ENCODE data around the gene KLHL2. TPM values are rescaled to one million over a fixed set of nuclear protein-coding genes. Genes with fewer than 3 reads are reported as not detected.

The KLHL2 gene
- total and polyA plus RNA-seq, 2 of the 13 experiments (the other 11 are each of a cell fraction or from before 2014, with no cell fraction given) = 9.2 to 17.6 TPM

GRCh38 chr4:165325732-165326512 lies 118.6 kb downstream of the KLHL2 start (continued):
- TF ChIP-seq, protein P1, sequence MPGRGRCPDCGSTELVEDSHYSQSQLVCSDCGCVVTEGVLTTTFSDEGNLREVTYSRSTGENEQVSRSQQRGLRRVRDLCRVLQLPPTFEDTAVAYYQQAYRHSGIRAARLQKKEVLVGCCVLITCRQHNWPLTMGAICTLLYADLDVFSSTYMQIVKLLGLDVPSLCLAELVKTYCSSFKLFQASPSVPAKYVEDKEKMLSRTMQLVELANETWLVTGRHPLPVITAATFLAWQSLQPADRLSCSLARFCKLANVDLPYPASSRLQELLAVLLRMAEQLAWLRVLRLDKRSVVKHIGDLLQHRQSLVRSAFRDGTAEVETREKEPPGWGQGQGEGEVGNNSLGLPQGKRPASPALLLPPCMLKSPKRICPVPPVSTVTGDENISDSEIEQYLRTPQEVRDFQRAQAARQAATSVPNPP (CRISPR knock-in tag; IDR thresholded peaks at IDR 0.05) = 0 out of 2 replicates have a peak, but pooled peaks have one; percentile 20
- TF ChIP-seq GLI4 (CRISPR knock-in tag; IDR thresholded peaks at IDR 0.05; ENCODE audit: borderline replicate concordance) (no peak), ZNF317 (CRISPR knock-in tag; IDR thresholded peaks at IDR 0.05) (no peak), SP5 (CRISPR knock-in tag; IDR thresholded peaks at IDR 0.05; ENCODE audit: borderline replicate concordance, low read depth) (no peak), ZNF878 (CRISPR knock-in tag; IDR thresholded peaks at IDR 0.05) (no peak), ATF3 (CRISPR knock-in tag; IDR thresholded peaks at IDR 0.05) (0 out of 2 replicates have a peak, but pooled peaks have one; percentile 39), RELA (CRISPR knock-in tag; IDR thresholded peaks at IDR 0.05) (no peak), DMTF1 (CRISPR knock-in tag; IDR thresholded peaks at IDR 0.05) (no peak), AKNA (CRISPR knock-in tag; IDR thresholded peaks at IDR 0.05; ENCODE audit: borderline replicate concordance) (no peak), KMT2B (CRISPR knock-in tag; IDR thresholded peaks at IDR 0.05) (no peak), ATM (IDR thresholded peaks at IDR 0.05; ENCODE audit: borderline replicate concordance) (no peak), CREB1 (IDR thresholded peaks at IDR 0.05) (no peak), CREB1 (CRISPR knock-in tag; IDR thresholded peaks at IDR 0.05) (no peak; the same call in 1 of the 2 replicates), ZNF337 (CRISPR knock-in tag; IDR thresholded peaks at IDR 0.05; ENCODE audit: borderline replicate concordance, low read depth) (no peak)
- TF ChIP-seq, protein P2, sequence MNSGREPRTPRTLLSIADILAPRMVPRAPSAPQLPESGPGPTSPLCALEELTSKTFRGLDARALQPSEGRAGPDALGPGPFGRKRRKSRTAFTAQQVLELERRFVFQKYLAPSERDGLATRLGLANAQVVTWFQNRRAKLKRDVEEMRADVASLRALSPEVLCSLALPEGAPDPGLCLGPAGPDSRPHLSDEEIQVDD (CRISPR knock-in tag; IDR thresholded peaks at IDR 0.05; ENCODE audit: borderline replicate concordance) = no peak
- TF ChIP-seq, protein P3, sequence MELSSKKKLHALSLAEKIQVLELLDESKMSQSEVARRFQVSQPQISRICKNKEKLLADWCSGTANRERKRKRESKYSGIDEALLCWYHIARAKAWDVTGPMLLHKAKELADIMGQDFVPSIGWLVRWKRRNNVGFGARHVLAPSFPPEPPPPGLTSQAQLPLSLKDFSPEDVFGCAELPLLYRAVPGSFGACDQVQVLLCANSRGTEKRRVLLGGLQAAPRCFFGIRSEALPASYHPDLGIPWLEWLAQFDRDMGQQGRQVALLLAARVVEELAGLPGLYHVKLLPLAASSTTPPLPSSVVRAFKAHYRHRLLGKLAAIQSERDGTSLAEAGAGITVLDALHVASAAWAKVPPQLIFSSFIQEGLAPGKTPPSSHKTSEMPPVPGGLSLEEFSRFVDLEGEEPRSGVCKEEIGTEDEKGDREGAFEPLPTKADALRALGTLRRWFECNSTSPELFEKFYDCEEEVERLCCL (CRISPR knock-in tag; IDR thresholded peaks at IDR 0.05; ENCODE audit: borderline replicate concordance) = no peak
- TF ChIP-seq, protein P4, sequence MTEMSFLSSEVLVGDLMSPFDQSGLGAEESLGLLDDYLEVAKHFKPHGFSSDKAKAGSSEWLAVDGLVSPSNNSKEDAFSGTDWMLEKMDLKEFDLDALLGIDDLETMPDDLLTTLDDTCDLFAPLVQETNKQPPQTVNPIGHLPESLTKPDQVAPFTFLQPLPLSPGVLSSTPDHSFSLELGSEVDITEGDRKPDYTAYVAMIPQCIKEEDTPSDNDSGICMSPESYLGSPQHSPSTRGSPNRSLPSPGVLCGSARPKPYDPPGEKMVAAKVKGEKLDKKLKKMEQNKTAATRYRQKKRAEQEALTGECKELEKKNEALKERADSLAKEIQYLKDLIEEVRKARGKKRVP (CRISPR knock-in tag; IDR thresholded peaks at IDR 0.05) = peak in 1 of 2 experiments; percentile 77; a peak in 2 of 4 replicates
